AG09309 (cell line): ENCODE results near the gene ABCC6.

Experiments
- DNase-seq: peaks from one replicate; pipeline ENCODE4 v3.0.0-alpha.2; 2010; ENCODE audit warnings: low read depth
- H3K4me3 ChIP-seq: 2 replicates; pipeline ENCODE4 v1.5.1; 2011; ENCODE audit warnings: mild to moderate bottlenecking, low read depth, low read length, moderate library complexity; ENCODE audit not compliant: control insufficient read depth
- TF ChIP-seq, protein P1 (sequence below): IDR thresholded peaks from 2 replicates; pipeline ENCODE4 v1.5.1; 2011; ENCODE audit warnings: mild to moderate bottlenecking, low read depth, low read length, inconsistent platforms; ENCODE audit not compliant: insufficient read depth, control insufficient read depth; ENCODE audit errors: missing control alignments

Gene ABCC6

DNA sequence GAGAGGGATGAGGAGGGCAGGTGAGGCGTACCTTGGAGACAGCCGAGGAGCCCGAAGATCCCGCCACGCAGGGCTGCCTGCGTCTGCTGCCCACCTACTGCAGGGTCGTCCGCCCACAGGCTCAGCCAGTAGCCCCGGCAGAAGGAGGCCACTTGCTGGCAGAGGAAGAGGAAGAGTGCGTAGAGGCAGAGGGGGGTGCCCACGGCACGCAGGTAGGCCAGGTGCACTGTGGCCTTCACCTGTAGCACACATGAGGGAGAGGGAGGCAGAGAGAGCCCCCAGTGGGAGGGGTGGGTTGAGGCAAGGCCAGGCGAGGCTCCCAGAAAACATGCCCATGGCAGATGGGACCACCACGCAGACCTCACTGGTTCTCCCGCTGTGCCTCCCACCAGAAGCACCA is 53.7 kb downstream of the ABCC6 start:
- DNase-seq = no peak
- TF ChIP-seq, protein P1, sequence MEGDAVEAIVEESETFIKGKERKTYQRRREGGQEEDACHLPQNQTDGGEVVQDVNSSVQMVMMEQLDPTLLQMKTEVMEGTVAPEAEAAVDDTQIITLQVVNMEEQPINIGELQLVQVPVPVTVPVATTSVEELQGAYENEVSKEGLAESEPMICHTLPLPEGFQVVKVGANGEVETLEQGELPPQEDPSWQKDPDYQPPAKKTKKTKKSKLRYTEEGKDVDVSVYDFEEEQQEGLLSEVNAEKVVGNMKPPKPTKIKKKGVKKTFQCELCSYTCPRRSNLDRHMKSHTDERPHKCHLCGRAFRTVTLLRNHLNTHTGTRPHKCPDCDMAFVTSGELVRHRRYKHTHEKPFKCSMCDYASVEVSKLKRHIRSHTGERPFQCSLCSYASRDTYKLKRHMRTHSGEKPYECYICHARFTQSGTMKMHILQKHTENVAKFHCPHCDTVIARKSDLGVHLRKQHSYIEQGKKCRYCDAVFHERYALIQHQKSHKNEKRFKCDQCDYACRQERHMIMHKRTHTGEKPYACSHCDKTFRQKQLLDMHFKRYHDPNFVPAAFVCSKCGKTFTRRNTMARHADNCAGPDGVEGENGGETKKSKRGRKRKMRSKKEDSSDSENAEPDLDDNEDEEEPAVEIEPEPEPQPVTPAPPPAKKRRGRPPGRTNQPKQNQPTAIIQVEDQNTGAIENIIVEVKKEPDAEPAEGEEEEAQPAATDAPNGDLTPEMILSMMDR = no peak
- no peak overlapping the region for H3K4me3 ChIP-seq

GRCh38 chr16:16168431-16168830 is 54.9 kb downstream of the ABCC6 start:
- no peak overlapping the region for H3K4me3 ChIP-seq
- DNase-seq = no peak
- TF ChIP-seq, protein P1 = no peak

DNA sequence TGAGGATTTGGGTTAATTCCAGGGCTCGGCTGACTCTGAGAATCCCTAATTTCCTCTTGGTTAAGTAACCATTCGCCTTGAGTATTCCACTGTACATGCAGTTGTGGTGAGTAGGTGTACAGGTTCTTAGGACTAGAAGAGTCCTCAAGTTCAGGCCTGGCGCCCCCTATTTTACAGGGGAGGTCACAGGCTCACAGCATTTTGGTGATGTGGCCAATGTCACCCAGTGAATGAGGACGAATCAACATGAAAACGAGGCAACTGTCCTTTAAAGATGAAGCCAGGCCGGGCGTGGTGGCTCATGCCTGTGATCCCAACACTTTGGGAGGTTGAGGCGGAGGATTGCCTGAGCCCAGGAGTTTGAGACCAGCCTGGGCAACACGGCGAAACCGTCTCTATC is 55.4 kb downstream of the ABCC6 start:
- TF ChIP-seq, protein P1 = no peak
- no peak overlapping the region for H3K4me3 ChIP-seq
- DNase-seq = no peak

DNA sequence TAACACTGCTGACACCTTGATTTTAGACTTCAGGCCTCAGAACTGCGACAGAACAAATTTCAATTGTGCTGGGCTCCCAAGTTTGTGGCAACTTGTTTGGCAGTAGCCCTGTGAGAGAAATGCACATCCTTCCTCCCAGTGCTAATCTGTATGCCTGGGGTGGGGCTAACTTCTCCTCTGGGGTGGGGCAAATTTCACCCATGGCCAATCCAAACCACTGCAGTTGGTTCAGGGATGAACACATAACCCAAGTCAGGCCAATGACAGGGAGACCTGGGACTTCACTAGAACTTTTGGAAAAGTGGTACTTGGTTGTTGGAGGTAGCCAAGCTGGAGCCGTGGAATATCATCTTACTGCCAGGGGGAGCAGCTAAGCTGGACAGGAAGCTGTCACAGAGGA is 56.3 kb downstream of the ABCC6 start:
- no peak for DNase-seq
- no peak overlapping the region for H3K4me3 ChIP-seq
- TF ChIP-seq, protein P1 = no peak

DNA sequence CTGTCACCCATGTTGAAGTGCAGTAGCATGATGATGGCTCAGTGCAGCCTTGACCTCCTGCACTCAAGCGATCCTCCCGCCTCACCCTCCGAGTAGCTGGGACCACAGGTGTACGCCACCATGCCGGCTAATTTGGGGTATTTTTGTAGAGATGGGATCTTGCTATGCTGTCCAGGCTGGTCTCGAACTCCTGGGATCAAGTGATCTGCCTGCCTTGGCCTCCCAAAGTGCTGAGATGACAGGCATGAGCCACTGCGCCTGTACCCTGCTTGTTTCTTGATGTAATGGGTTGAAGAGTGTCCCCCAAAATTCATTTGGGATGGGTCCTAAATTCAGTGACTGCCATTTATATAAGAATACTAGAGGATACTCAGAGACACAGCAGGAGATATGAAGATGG is 57.2 kb downstream of the ABCC6 start:
- no peak for DNase-seq
- no peak overlapping the region for H3K4me3 ChIP-seq
- TF ChIP-seq, protein P1 = no peak

- TF ChIP-seq, protein P1 = no peak
- DNase-seq = no peak
- H3K4me3 ChIP-seq = no peak overlapping the region
Observed at GRCh38 chr16:16164243-16164642, 59.1 kb downstream of the ABCC6 start.

GRCh38 chr16:16163571-16163970 is 59.7 kb downstream of the ABCC6 start:
- DNase-seq = no peak
- no peak overlapping the region for H3K4me3 ChIP-seq
- TF ChIP-seq, protein P1 = no peak
